Body of pancreas (tissue), 4 donors: ENCODE data around the gene TEX26. TPM values are rescaled to one million over a fixed set of nuclear protein-coding genes. Genes with fewer than 3 reads are reported as not detected.

Experiments
- ATAC-seq: fragments of 150-250 bp; one replicate; pipeline ENCODE4 v1.9.1; 2016
- DNase-seq, 4 donors: peaks; one replicate each; pipeline ENCODE4 v3.0.0-alpha.2; 2019
- H3K27ac ChIP-seq, 4 donors: fragments of 200-600 bp; sonication (generic); 1 replicate in 3 of 4; 2 replicates in 1 of 4; pipeline versions ENCODE4 v1.5.1 to v1.6.1; 2016 to 2019; ENCODE audit warnings: mild to moderate bottlenecking in 1 of 4, mixed read lengths in 1 of 4, moderate library complexity in 1 of 4
- H3K27me3 ChIP-seq, 2 donors: fragments of 200-600 bp; sonication (generic); one replicate each; pipeline ENCODE4 v1.6.0; 2016; ENCODE audit warnings: mild to moderate bottlenecking in 1 of 2
- H3K36me3 ChIP-seq, 2 donors: fragments of 200-600 bp; sonication (generic); replicated peaks in 1 of 2; 2 replicates each; pipeline ENCODE4 v1.5.1; 2016; ENCODE audit warnings: low read depth in 2 of 2; ENCODE audit not compliant: insufficient read depth in 1 of 2
- H3K4me1 ChIP-seq: fragments of 200-600 bp; sonication (generic); one replicate; pipeline ENCODE4 v1.6.0; 2016
- H3K4me3 ChIP-seq, 2 donors: fragments of 200-600 bp; sonication (generic); 1 replicate in 1 of 2; 2 replicates in 1 of 2; pipeline ENCODE4 v1.5.1; 2016 to 2019
- H3K9me3 ChIP-seq, 3 donors: fragments of 200-600 bp; sonication (generic); 1 replicate in 2 of 3; 2 replicates in 1 of 3; pipeline ENCODE4 v1.5.1; 2016
- CTCF ChIP-seq, 7 experiments: fragments of 450-650 bp in 4 of 7; fragments of 200-600 bp in 3 of 7; sonication (generic) in 3 of 7; IDR thresholded peaks; one replicate each; pipeline ENCODE4 v1.5.1; 2016 to 2019; ENCODE audit warnings: antibody characterized with exemption in 7 of 7
- POLR2A ChIP-seq, 3 donors: fragments of 450-650 bp; IDR thresholded peaks; one replicate each; pipeline ENCODE4 v1.6.1; 2016; ENCODE audit warnings: antibody characterized with exemption in 3 of 3, mild to moderate bottlenecking in 2 of 3
- WGBS, 2 donors: methylation state at CpG; one replicate each; pipeline ENCODE4 v1.1.5; 2017; 5-methylcytosine and 5-hydroxymethylcytosine counted together
- intact Hi-C: fragments of 100-400 bp; cut with DNase I; formaldehyde crosslinking; loops from one replicate; pipeline ENCODE4 v1.15.1; 2023
- total RNA-seq, 2 donors: library from RNA; depleted of rRNA; stranded (reverse); fragments of >200 nt; gene quantifications; one replicate each; pipeline ENCODE4 v1.1.0, GENCODE V29; 2016

TEX26 gene
- total RNA-seq, 2 donors from 2014 or later = not detected

- Histone ChIP-seq H3K36me3 (no peaks in the 10 kb centered on the region), H3K27me3 (no peaks in the 10 kb centered on the region), H3K4me3 (no peak overlapping the region), H3K9me3 (no peaks in the 10 kb centered on the region), H3K4me1 (no peaks in the 10 kb centered on the region), H3K27ac (no peak overlapping the region)
- WGBS, 2 donors = 78 to 79% methylated on average over 8 of the region's 8 CpGs
- TF ChIP-seq CTCF (IDR thresholded peaks at IDR 0.05) (no peak), POLR2A (IDR thresholded peaks at IDR 0.05) (no peak)
- DNase-seq (no peak), ATAC-seq (no peak)
- intact Hi-C loops = no loop called here
These were observed 84.2 kb downstream of the TEX26 start for GRCh38 chr13:31016342-31017325.

- H3K27me3 ChIP-seq = no peaks in the 10 kb centered on the region
- no peaks in the 10 kb centered on the region for H3K36me3 ChIP-seq
- TF ChIP-seq POLR2A (IDR thresholded peaks at IDR 0.05) (no peak), CTCF (IDR thresholded peaks at IDR 0.05) (no peak)
- H3K4me1 ChIP-seq = no peaks in the 10 kb centered on the region
- no peak overlapping the region for H3K4me3 ChIP-seq
- ATAC-seq (no peak), DNase-seq (no peak)
- H3K9me3 ChIP-seq = no peaks in the 10 kb centered on the region
- intact Hi-C loops = no loop called here
- H3K27ac ChIP-seq = no peak overlapping the region
- WGBS, 2 donors = 85 to 100% methylated on average over 2 to 3 of the region's 3 CpGs
These were observed 86.1 kb downstream of the TEX26 start for GRCh38 chr13:31018511-31018910.

GRCh38 chr13:31020996-31021395, 88.5 kb downstream of the TEX26 start:
- no peaks in the 10 kb centered on the region for H3K4me1 ChIP-seq
- no peak for ATAC-seq
- H3K27ac ChIP-seq = no peak overlapping the region
- intact Hi-C loops = no loop called here
- no peak for DNase-seq
- no peaks in the 10 kb centered on the region for H3K27me3 ChIP-seq
- TF ChIP-seq CTCF (IDR thresholded peaks at IDR 0.05) (no peak), POLR2A (IDR thresholded peaks at IDR 0.05) (no peak)
- H3K4me3 ChIP-seq = no peak overlapping the region
- H3K36me3 ChIP-seq = no peaks in the 10 kb centered on the region
- WGBS, 2 donors = 57 to 66% methylated on average over 3 of the region's 3 CpGs
- H3K9me3 ChIP-seq = no peaks in the 10 kb centered on the region

GRCh38 chr13:31022288-31022895, 89.9 kb downstream of the TEX26 start:
- intact Hi-C loops = no loop called here
- H3K4me1 ChIP-seq = no peaks in the 10 kb centered on the region
- TF ChIP-seq CTCF (IDR thresholded peaks at IDR 0.05) (no peak), POLR2A (IDR thresholded peaks at IDR 0.05) (no peak)
- H3K27me3 ChIP-seq = no peaks in the 10 kb centered on the region
- no peak overlapping the region for H3K4me3 ChIP-seq
- H3K9me3 ChIP-seq = no peaks in the 10 kb centered on the region
- no peak for DNase-seq
- no peaks in the 10 kb centered on the region for H3K36me3 ChIP-seq
- no peak for ATAC-seq
- WGBS, 2 donors = 59 to 65% methylated on average over 13 of the region's 13 CpGs
- H3K27ac ChIP-seq = no peak overlapping the region
